IPS-18a (cell line): Measurements from ENCODE around the gene GATAD2A.

Experiments
- H3K27ac ChIP-seq: one replicate; pipeline ENCODE4 v1.5.1; 2013; ENCODE audit warnings: low read length
- H3K27me3 ChIP-seq: one replicate; pipeline ENCODE4 v1.6.1; 2013; ENCODE audit warnings: mild to moderate bottlenecking, low read length; ENCODE audit not compliant: control insufficient read depth, insufficient read depth
- H3K36me3 ChIP-seq: one replicate; pipeline ENCODE4 v1.6.1; 2013; ENCODE audit warnings: low read depth, low read length; ENCODE audit not compliant: control insufficient read depth
- H3K4me1 ChIP-seq: one replicate; pipeline ENCODE4 v1.6.1; 2013; ENCODE audit warnings: low read depth, low read length; ENCODE audit not compliant: control insufficient read depth
- H3K4me3 ChIP-seq: one replicate; pipeline ENCODE4 v1.5.1; 2013; ENCODE audit warnings: low read length
- H3K9ac ChIP-seq: one replicate; pipeline ENCODE4 v1.6.1; 2013; ENCODE audit warnings: mild to moderate bottlenecking, low read length, moderate library complexity
- H3K9me3 ChIP-seq: one replicate; pipeline ENCODE4 v1.6.1; 2013; ENCODE audit warnings: low read depth, low read length; ENCODE audit not compliant: control insufficient read depth

Gene GATAD2A

GRCh38 chr19:19502281-19502680, 96.8 kb downstream of the GATAD2A start:
- H3K27ac ChIP-seq: no peak overlapping the region
- peaks cover 73% of the 10 kb centered on the region for H3K36me3 ChIP-seq
- H3K9ac ChIP-seq: no peak overlapping the region
- H3K4me1 ChIP-seq: no peaks in the 10 kb centered on the region
- H3K4me3 ChIP-seq: no peak overlapping the region
- H3K9me3 ChIP-seq: no peaks in the 10 kb centered on the region
- H3K27me3 ChIP-seq: no peaks in the 10 kb centered on the region

- peaks cover 69% of the 10 kb centered on the region for H3K36me3 ChIP-seq
- H3K4me1 ChIP-seq: no peaks in the 10 kb centered on the region
- no peaks in the 10 kb centered on the region for H3K9me3 ChIP-seq
- H3K27me3 ChIP-seq: no peaks in the 10 kb centered on the region
- H3K4me3 ChIP-seq: no peak overlapping the region
- no peak overlapping the region for H3K27ac ChIP-seq
- no peak overlapping the region for H3K9ac ChIP-seq
Observed at GRCh38 chr19:19502808-19503602, 97.5 kb downstream of the GATAD2A start.

- no peak overlapping the region for H3K27ac ChIP-seq
Observed at GRCh38 chr19:19504754-19505668, 99.5 kb downstream of the GATAD2A start.

GRCh38 chr19:19505669-19506326, 100.3 kb downstream of the GATAD2A start:
- Histone ChIP-seq H3K9me3 (no peaks in the 10 kb centered on the region), H3K27me3 (no peaks in the 10 kb centered on the region), H3K4me3 (no peak overlapping the region), H3K4me1 (no peaks in the 10 kb centered on the region), H3K9ac (no peak overlapping the region), H3K36me3 (peaks cover 51% of the 10 kb centered on the region), H3K27ac (no peak overlapping the region)

More at GRCh38 chr19:19504754-19505668, 99.5 kb downstream of the GATAD2A start:
- Histone ChIP-seq H3K4me1 (no peaks in the 10 kb centered on the region), H3K27me3 (no peaks in the 10 kb centered on the region), H3K36me3 (peaks cover 54% of the 10 kb centered on the region), H3K9ac (no peak overlapping the region), H3K9me3 (no peaks in the 10 kb centered on the region), H3K4me3 (no peak overlapping the region)

- Histone ChIP-seq H3K4me1 (no peaks in the 10 kb centered on the region), H3K27ac (no peak overlapping the region), H3K4me3 (no peak overlapping the region), H3K27me3 (no peaks in the 10 kb centered on the region), H3K36me3 (peaks cover 43% of the 10 kb centered on the region), H3K9me3 (no peaks in the 10 kb centered on the region), H3K9ac (no peak overlapping the region)
Observed at GRCh38 chr19:19506592-19506991, 101.1 kb downstream of the GATAD2A start.

- H3K4me1 ChIP-seq: no peaks in the 10 kb centered on the region
- no peak overlapping the region for H3K9ac ChIP-seq
- H3K27ac ChIP-seq: no peak overlapping the region
- H3K9me3 ChIP-seq: no peaks in the 10 kb centered on the region
- no peaks in the 10 kb centered on the region for H3K27me3 ChIP-seq
- H3K36me3 ChIP-seq: peaks cover 36% of the 10 kb centered on the region
- no peak overlapping the region for H3K4me3 ChIP-seq
Observed at GRCh38 chr19:19507354-19507753, 101.9 kb downstream of the GATAD2A start.

GRCh38 chr19:19508217-19508616, 102.7 kb downstream of the GATAD2A start:
- H3K27ac ChIP-seq: no peak overlapping the region
- no peaks in the 10 kb centered on the region for H3K9me3 ChIP-seq
- peaks cover 27% of the 10 kb centered on the region for H3K36me3 ChIP-seq
- no peak overlapping the region for H3K9ac ChIP-seq
- no peak overlapping the region for H3K4me3 ChIP-seq
- H3K4me1 ChIP-seq: no peaks in the 10 kb centered on the region
- no peaks in the 10 kb centered on the region for H3K27me3 ChIP-seq

- no peak overlapping the region for H3K4me3 ChIP-seq
- H3K9ac ChIP-seq: no peak overlapping the region
- H3K27me3 ChIP-seq: no peaks in the 10 kb centered on the region
- H3K36me3 ChIP-seq: peaks cover 7% of the 10 kb centered on the region
- H3K4me1 ChIP-seq: no peaks in the 10 kb centered on the region
- no peaks in the 10 kb centered on the region for H3K9me3 ChIP-seq
- H3K27ac ChIP-seq: no peak overlapping the region
Observed at GRCh38 chr19:19510432-19510831, 105.0 kb downstream of the GATAD2A start.

- no peak overlapping the region for H3K4me3 ChIP-seq
- no peaks in the 10 kb centered on the region for H3K36me3 ChIP-seq
- H3K9me3 ChIP-seq: no peaks in the 10 kb centered on the region
- no peak overlapping the region for H3K27ac ChIP-seq
- no peaks in the 10 kb centered on the region for H3K4me1 ChIP-seq
- no peak overlapping the region for H3K9ac ChIP-seq
- no peaks in the 10 kb centered on the region for H3K27me3 ChIP-seq
Observed at GRCh38 chr19:19513682-19514081, 108.2 kb downstream of the GATAD2A start.

- Histone ChIP-seq H3K27ac (no peak overlapping the region), H3K27me3 (no peaks in the 10 kb centered on the region), H3K9me3 (no peaks in the 10 kb centered on the region), H3K4me1 (no peaks in the 10 kb centered on the region), H3K36me3 (no peaks in the 10 kb centered on the region), H3K9ac (no peak overlapping the region), H3K4me3 (no peak overlapping the region)
Observed at GRCh38 chr19:19514215-19514657, 108.8 kb downstream of the GATAD2A start.

- Histone ChIP-seq H3K36me3 (no peaks in the 10 kb centered on the region), H3K9me3 (no peaks in the 10 kb centered on the region), H3K27ac (peak within 1 kb of the TSS; percentile 53), H3K4me1 (no peaks in the 10 kb centered on the region), H3K4me3 (peak within 1 kb of the TSS; percentile 98), H3K27me3 (no peaks in the 10 kb centered on the region), H3K9ac (peak within 1 kb of the TSS; percentile 83)
Observed at GRCh38 chr19:19514881-19515641, 109.6 kb downstream of the GATAD2A start, which contains the start of gene TSSK6. Gene TSSK6, minus strand, starts transcription at chr19:19515548. Its CDS starts 121 bp downstream, at chr19:19515427.
